Upper lobe of left lung (tissue), 6 donors: ENCODE measurements around the gene CACNB4. TPM values are rescaled to one million over a fixed set of nuclear protein-coding genes. Genes with fewer than 3 reads are reported as not detected.

Experiments used
- ATAC-seq, 2 donors: fragments of 200-7000 bp; cut with Tn5 transposase; one replicate each; pipeline ENCODE4 v1.9.1; 2022; ENCODE audit warnings: mild to moderate bottlenecking in 2 of 2, moderate library complexity in 2 of 2; ENCODE audit not compliant: low FRiP score in 2 of 2
- DNase-seq, 2 donors: peaks; one replicate each; pipeline ENCODE4 v3.0.0-alpha.2; 2019 to 2020
- H3K27ac ChIP-seq, 4 donors: fragments of 200-600 bp; sonication (generic); one replicate each; pipeline ENCODE4 v1.5.1; 2016 to 2019
- H3K27me3 ChIP-seq, 4 donors: fragments of 200-600 bp; sonication (generic); one replicate each; pipeline ENCODE4 v1.5.1; 2017 to 2019
- H3K36me3 ChIP-seq, 4 donors: fragments of 200-600 bp; sonication (generic); one replicate each; pipeline ENCODE4 v1.5.1; 2016 to 2019
- H3K4me1 ChIP-seq, 4 donors: fragments of 200-600 bp; sonication (generic); one replicate each; pipeline ENCODE4 v1.5.1; 2018 to 2019
- H3K4me3 ChIP-seq, 4 donors: fragments of 200-600 bp; sonication (generic); one replicate each; pipeline ENCODE4 v1.5.1; 2017 to 2019; ENCODE audit warnings: mild to moderate bottlenecking in 2 of 4, moderate library complexity in 1 of 4
- H3K9me3 ChIP-seq, 4 donors: fragments of 200-600 bp; sonication (generic); one replicate each; pipeline ENCODE4 v1.5.1; 2018 to 2019
- EP300 ChIP-seq, 4 donors: sonication (generic); formaldehyde crosslinking; IDR thresholded peaks; one replicate each; pipeline ENCODE4 v1.5.1; 2017; ENCODE audit warnings: antibody characterized with exemption in 4 of 4, control low read depth in 2 of 4
- POLR2A ChIP-seq, 4 donors: fragments of 450-650 bp; IDR thresholded peaks; one replicate each; pipeline ENCODE4 v1.5.1; 2016 to 2017; ENCODE audit warnings: antibody characterized with exemption in 4 of 4, mild to moderate bottlenecking in 2 of 4
- POLR2AphosphoS5 ChIP-seq, 2 donors: sonication (generic); formaldehyde crosslinking; IDR thresholded peaks; one replicate each; pipeline ENCODE4 v1.5.1; 2017; ENCODE audit warnings: antibody characterized with exemption in 2 of 2
- WGBS, 2 donors: methylation state at CpG; one replicate each; pipeline ENCODE4 v1.1.5; 2017 to 2018; 5-methylcytosine and 5-hydroxymethylcytosine counted together
- total RNA-seq, 6 donors: library from RNA; depleted of rRNA in 4 of 6; stranded (reverse); fragments of >200 nt in 4 of 6; gene quantifications; one replicate each; pipeline versions ENCODE4 v1.1.0 to v1.2.1, GENCODE V29; 2016 to 2021
- TF ChIP-seq, protein P1 (sequence below), 6 experiments: fragments of 450-650 bp in 4 of 6; fragments of 200-600 bp in 2 of 6; sonication (generic) in 2 of 6; IDR thresholded peaks; one replicate each; pipeline ENCODE4 v1.5.1; 2016 to 2019; ENCODE audit warnings: antibody characterized with exemption in 6 of 6
- donor health status: DM: no; HTN: no; CAD: no; lungs with moderate emphysema.
- donor health status: DM: no; HTN: yes; CAD: no; lungs with severe emphysema.

Gene CACNB4
- total RNA-seq, 6 donors from 2014 or later, result 7.7 to 21.0 (median 12.8) TPM

DNA sequence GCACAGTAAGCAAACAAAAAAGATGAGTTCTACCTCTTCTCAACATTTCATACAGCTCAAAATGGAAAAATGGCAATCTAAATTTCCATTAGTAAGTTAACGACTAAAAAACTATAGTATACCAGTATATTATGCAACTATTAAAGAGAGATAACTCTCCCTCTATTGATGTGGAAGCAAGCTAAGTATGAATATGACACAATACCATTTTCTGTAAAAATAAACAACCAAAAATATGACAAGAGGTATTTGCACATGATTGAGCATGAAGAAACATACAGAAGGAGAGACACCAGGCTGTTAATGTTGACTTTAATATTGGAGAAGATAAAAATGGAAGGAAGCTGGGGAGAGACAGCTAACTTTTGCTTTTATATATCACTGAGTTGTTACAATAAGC, 167.1 kb downstream of the CACNB4 start:
- DNase-seq, result no peak
- Histone ChIP-seq H3K36me3 (no peaks in the 10 kb centered on the region), H3K27me3 (no peaks in the 10 kb centered on the region), H3K4me3 (no peak overlapping the region), H3K9me3 (no peaks in the 10 kb centered on the region), H3K27ac (no peak overlapping the region), H3K4me1 (peaks cover 0 to 4% (median 2%) of the 10 kb centered on the region in 4 donors)
- 59 to 96% methylated on average over 1 of the region's 1 CpG for WGBS, 2 donors
- ATAC-seq, result no peak
- TF ChIP-seq EP300 (IDR thresholded peaks at IDR 0.05), result no peak
- TF ChIP-seq, protein P1, sequence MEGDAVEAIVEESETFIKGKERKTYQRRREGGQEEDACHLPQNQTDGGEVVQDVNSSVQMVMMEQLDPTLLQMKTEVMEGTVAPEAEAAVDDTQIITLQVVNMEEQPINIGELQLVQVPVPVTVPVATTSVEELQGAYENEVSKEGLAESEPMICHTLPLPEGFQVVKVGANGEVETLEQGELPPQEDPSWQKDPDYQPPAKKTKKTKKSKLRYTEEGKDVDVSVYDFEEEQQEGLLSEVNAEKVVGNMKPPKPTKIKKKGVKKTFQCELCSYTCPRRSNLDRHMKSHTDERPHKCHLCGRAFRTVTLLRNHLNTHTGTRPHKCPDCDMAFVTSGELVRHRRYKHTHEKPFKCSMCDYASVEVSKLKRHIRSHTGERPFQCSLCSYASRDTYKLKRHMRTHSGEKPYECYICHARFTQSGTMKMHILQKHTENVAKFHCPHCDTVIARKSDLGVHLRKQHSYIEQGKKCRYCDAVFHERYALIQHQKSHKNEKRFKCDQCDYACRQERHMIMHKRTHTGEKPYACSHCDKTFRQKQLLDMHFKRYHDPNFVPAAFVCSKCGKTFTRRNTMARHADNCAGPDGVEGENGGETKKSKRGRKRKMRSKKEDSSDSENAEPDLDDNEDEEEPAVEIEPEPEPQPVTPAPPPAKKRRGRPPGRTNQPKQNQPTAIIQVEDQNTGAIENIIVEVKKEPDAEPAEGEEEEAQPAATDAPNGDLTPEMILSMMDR (IDR thresholded peaks at IDR 0.05), result no peak
- no peak for TF ChIP-seq POLR2A (IDR thresholded peaks at IDR 0.05)
- no peak for TF ChIP-seq POLR2AphosphoS5 (IDR thresholded peaks at IDR 0.05)

DNA sequence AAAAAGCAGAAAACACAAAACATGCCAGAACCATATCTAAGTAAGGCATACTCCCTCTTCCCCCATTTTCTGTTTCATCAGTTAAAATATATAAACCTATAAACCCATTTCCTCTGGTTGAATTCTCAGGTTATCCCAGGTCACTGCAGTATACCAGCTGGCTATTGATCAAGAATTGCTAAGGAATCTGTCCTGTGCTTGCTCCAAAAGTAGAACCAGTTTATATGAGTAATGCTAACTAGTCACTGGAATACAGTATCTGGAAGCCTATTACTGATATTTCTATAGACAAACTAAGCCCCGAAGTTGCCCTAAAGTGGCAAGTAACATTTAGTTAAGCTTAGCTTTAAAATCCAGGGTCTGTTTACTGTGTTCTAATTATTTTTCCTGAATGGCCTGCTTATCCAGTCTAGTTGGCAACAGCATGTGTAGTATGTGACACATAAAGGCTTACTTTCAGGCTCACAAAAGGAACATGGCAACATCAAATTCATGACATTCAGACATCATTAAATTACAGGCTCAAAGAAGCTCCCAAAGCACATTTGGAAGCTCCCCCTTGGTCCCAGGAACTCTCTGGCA, 167.7 kb downstream of the CACNB4 start:
- whole genome bisulfite sequencing, 2 donors, result 92 to 100% methylated on average over 1 of the region's 1 CpG
- Histone ChIP-seq H3K4me1 (peaks cover 0 to 4% (median 2%) of the 10 kb centered on the region in 4 donors), H3K27me3 (no peaks in the 10 kb centered on the region), H3K4me3 (no peak overlapping the region), H3K9me3 (no peaks in the 10 kb centered on the region), H3K27ac (no peak overlapping the region), H3K36me3 (no peaks in the 10 kb centered on the region)
- TF ChIP-seq, protein P1 (IDR thresholded peaks at IDR 0.05), result no peak
- TF ChIP-seq EP300 (IDR thresholded peaks at IDR 0.05) (no peak), POLR2AphosphoS5 (IDR thresholded peaks at IDR 0.05) (no peak), POLR2A (IDR thresholded peaks at IDR 0.05) (no peak)
- DNase-seq (no peak), ATAC-seq (no peak)

DNA sequence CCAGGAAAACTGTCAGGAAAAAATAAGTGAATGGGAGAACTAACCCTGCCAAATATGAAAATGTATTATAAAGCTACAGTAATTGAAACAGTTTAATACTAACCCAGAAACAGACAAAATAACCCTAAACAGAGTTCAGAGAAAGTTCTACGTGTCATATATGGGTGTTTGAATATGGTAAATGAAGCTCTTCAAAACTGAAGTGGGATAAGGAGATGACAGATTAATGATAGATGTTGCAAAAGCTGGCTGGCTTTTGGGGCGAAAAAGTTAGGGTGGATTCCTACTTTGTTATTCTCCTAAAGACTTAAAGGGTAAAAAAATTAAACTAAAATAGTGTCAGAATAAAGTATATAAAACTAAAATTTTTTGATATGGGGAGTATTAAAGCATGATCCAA, 168.8 kb downstream of the CACNB4 start:
- Histone ChIP-seq H3K4me3 (no peak overlapping the region), H3K4me1 (peaks cover 0 to 4% (median 2%) of the 10 kb centered on the region in 4 donors), H3K36me3 (no peaks in the 10 kb centered on the region), H3K27me3 (no peaks in the 10 kb centered on the region), H3K9me3 (no peaks in the 10 kb centered on the region), H3K27ac (no peak overlapping the region)
- whole genome bisulfite sequencing, 2 donors, result 81 to 83% methylated on average over 2 of the region's 2 CpGs
- DNase-seq (no peak), ATAC-seq (no peak)
- TF ChIP-seq EP300 (IDR thresholded peaks at IDR 0.05), result no peak
- TF ChIP-seq, protein P1 (IDR thresholded peaks at IDR 0.05), result no peak
- TF ChIP-seq POLR2AphosphoS5 (IDR thresholded peaks at IDR 0.05), result no peak
- no peak for TF ChIP-seq POLR2A (IDR thresholded peaks at IDR 0.05)

DNA sequence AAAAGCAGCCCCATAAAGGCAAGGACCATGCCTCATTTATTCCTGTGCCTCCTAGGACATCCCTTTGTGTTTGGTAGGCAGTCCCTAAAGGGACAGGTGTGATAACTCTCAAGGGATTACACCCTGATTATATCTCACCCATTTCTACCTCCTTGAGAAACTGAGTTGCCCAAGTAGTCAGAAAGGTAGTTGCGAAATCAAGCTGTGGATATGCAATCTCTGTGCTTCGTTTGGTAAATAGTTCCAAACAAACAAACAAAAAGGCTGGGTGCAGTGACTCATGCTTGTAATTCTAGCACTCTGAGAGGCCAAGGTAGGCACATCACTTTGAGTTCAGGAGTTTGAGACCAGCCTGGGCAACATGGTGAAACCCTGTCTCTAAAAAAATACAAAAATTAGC, 170.5 kb downstream of the CACNB4 start:
- peaks cover 5 to 8% (median 5%) of the 10 kb centered on the region in 4 donors for H3K4me1 ChIP-seq
- DNase-seq (peak in 1 of 2 donors; percentile 47), ATAC-seq (no peak)
- H3K27me3 ChIP-seq, result no peaks in the 10 kb centered on the region
- H3K4me3 ChIP-seq, result no peak overlapping the region
- TF ChIP-seq POLR2AphosphoS5 (IDR thresholded peaks at IDR 0.05) (peak in 1 of 2 donors; percentile 14), EP300 (IDR thresholded peaks at IDR 0.05) (no peak)
- no peaks in the 10 kb centered on the region for H3K36me3 ChIP-seq
- H3K9me3 ChIP-seq, result no peaks in the 10 kb centered on the region
- 61 to 75% methylated on average over 2 of the region's 2 CpGs for WGBS, 2 donors
- no peak overlapping the region for H3K27ac ChIP-seq

DNA sequence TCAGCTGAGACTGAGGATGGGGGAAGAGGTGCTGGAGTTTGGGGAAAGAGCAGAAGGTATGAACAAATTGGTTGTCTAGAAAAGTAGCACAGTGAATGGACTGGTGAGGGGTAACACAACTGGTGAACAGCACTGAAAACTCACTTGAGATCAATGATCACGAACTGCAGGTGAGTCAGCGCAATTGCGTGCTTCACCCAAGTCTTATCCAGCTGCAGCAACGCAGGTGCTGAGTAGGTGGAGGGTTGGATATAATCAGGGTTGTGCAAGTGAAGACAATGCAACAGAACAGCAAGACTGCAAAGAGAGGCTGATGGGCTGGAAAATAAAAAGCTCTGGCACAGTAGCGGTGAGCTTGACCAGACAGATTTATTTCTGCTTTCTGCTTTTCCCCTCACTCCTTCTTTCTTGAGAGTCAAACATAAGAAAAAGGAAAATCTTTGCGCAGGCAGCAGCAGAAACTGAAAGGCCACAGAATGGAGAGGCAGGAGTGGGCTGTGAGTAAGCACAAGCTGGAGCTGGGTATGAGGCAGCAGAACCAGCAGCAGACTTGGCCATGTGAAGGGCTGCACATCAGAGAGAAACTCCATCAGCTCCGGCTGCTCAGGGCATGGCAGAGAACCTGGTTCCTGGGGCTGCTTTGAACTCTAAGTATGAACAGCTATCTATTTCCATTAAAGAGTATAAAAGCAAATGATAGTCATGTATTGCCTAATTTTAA, 171.2 kb downstream of the CACNB4 start:
- Histone ChIP-seq H3K9me3 (no peaks in the 10 kb centered on the region), H3K4me3 (no peak overlapping the region), H3K36me3 (no peaks in the 10 kb centered on the region), H3K27ac (no peak overlapping the region), H3K4me1 (peaks cover 11 to 14% (median 13%) of the 10 kb centered on the region in 4 donors), H3K27me3 (no peaks in the 10 kb centered on the region)
- ATAC-seq, result no peak
- 85 to 87% methylated on average over 7 of the region's 7 CpGs for WGBS, 2 donors
- TF ChIP-seq POLR2A (IDR thresholded peaks at IDR 0.05) (no peak), POLR2AphosphoS5 (IDR thresholded peaks at IDR 0.05) (no peak)
- TF ChIP-seq, protein P1 (IDR thresholded peaks at IDR 0.05), result no peak
- DNase-seq, result peak in 1 of 2 donors; percentile 27
